Activated CD4-positive, alpha-beta T cell treated with anti-CD3 and anti-CD28 coated beads for 48 hours (primary cell): ENCODE results near the gene PLB1.

ENCODE experiments used
- DNase-seq: peaks from one replicate; pipeline ENCODE4 v3.0.0-alpha.2; 2020

PLB1 gene

DNA sequence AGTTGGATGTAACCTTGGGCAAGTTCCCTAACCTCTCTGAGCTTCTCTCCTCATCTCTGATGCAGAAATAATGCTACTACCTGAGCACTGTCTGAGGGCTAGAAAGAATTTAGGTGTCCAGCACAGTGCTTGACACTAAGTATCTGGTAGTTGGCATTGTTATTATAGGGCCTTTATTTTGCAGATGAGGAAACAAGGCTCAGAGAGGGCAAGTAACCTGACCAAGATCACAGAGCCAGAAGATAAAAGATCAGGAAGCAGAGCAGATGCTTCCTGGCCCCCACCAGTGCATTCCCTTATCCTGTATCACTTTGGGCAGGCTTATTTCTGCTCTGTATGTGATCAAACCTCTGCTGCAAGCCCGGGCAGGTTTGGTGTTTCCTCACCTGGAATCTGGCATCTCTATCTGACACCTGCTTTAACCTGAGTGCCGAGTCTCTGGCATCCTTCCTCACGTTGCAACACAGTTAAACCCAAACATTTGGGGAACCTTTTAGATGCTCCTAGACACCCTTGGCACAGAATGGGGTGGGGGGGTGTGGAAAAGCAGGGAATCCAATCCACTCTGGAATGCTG, 69.9 kb downstream of the PLB1 start:
- no peak for DNase-seq

- DNase-seq, result peak; percentile 94
Measured at GRCh38 chr2:28566521-28567041, 70.7 kb downstream of the PLB1 start.

GRCh38 chr2:28567061-28567471, 71.2 kb downstream of the PLB1 start:
- DNase-seq, result peak; percentile 58

GRCh38 chr2:28568036-28568435, 72.2 kb downstream of the PLB1 start:
- DNase-seq, result no peak

DNA sequence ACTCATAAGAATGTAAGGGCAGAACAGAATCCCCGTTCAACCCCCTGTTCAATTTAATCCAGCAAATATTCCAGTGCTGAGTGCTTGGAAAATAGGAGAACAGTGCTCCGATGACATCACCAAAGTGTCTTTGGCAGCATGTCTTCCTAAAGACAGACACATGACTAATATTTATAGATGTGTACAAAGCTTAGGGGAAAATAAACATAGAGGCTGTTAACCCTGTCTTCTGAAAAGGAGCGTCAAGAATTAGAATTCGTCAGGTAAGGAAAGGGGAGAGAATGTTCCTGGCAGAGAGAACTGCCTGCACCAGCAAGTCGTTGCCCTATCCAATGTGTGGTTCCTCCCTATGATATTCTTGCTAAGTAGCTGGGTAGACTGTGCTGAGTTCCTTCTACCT, 72.7 kb downstream of the PLB1 start:
- DNase-seq, result no peak

- no peak for DNase-seq
Measured at GRCh38 chr2:28570431-28570830, 74.6 kb downstream of the PLB1 start.

GRCh38 chr2:28576714-28577113, 80.9 kb downstream of the PLB1 start:
- no peak for DNase-seq

GRCh38 chr2:28577791-28578680, 82.2 kb downstream of the PLB1 start:
- DNase-seq, result no peak

GRCh38 chr2:28578774-28579173, 82.9 kb downstream of the PLB1 start:
- no peak for DNase-seq

DNA sequence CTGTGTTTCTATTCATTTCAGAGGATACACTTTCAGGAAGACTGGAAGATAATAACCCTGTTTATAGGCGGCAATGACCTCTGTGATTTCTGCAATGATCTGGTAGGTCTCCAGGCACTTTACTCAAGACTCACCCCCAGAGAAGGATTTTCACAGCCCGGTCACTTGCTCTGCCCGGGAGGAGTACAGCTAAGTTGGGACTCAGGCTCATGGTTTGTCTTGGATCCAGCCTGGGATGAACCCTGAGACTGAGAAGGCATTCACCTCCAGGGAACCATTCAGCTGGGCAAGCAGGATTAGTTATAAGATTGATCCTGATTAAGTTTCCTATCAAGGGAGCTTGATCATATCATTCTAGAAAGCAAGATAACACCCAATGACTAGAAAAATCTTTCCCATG, 83.7 kb downstream of the PLB1 start:
- DNase-seq, result no peak

DNA sequence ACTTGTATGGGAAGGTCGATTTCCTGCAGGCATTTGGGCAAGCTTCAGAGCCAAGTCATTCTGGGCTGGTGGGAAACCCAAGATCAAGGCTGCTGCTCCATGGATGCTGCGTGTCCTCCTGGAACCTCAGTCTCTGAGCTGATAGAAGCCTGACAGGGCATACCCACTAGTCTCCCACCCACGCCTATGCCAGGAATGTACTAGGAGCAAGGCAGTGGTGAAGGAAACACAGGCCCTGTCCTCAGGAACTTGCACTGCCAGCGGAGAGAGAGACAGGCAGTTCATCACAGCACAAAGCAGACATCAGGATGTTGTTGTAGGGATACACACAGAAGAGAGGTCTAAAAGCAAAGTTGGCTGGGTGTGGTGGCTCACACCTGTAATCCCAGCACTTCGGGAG, 84.2 kb downstream of the PLB1 start:
- DNase-seq, result no peak

DNA sequence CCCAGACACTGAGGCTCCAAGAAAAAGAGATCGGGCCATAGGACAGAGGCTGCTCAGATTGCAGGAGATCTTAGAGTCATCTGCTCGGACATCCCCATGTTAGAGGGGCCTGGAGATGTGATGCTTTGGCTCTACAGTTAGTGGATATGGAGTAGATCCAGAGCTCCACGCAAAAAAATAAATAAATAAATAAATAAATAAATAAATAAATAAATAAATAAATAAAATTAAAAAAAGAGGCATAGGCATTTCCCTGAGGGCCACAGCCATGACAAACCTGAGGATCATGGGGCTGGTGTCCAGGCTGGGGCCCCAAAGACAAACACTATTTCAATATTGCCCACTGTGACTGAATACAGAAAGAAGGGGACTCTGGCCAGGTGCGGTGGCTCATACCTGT, 85.5 kb downstream of the PLB1 start:
- DNase-seq, result no peak

GRCh38 chr2:28582152-28582551, 86.3 kb downstream of the PLB1 start:
- DNase-seq, result no peak

GRCh38 chr2:28582595-28582994, 86.7 kb downstream of the PLB1 start:
- no peak for DNase-seq

DNA sequence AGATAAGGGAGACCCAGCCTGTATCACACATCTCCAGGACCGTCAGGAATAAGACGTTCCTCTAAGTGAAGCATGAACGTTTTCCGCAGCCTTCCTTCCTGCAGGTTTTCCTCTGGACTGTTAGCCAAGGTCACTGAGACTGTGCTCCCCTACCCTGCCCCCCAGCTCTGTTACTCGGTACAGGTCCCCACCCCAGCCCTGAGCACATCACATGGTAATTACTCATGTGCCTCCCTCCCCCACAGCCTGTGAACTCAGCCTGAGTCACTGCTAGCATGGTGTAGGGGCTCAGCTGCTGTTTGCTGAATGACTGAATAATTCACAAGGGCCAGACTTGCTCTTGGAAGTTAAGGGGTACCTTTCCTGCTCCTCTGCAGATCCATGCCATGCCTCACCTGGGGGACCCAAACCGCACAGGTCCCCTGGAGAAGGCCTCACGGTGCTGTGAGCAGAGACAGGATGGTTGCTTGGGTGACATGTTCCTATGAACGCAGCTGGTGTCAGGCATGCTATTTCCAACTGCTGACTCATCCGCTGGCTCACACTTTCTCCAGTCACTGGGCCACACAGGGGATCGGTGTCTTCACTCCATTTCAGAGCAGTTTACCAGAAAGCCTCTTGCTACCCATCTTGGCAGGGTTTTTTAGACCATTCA, 88.2 kb downstream of the PLB1 start:
- DNase-seq, result peak; percentile 87

DNA sequence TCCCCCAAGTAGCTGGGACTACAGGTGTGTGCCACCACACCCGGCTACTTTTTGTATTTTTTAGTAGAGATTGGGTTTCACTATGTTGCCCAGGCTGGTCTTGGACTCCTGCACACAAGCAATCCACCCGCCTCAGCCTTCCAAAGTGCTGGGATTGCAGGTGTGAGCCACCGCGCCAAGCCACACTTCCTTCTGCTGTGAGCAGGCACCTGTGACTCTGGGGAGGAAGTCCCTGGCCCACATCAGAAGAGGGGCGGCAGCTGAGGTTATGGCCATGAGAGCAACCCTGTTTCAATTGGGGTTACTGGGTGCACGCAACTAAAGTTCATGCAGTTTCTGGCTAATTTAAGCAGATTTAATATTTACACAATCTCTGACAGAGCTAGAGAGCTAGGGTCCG, 91.0 kb downstream of the PLB1 start:
- DNase-seq, result peak; percentile 51

DNA sequence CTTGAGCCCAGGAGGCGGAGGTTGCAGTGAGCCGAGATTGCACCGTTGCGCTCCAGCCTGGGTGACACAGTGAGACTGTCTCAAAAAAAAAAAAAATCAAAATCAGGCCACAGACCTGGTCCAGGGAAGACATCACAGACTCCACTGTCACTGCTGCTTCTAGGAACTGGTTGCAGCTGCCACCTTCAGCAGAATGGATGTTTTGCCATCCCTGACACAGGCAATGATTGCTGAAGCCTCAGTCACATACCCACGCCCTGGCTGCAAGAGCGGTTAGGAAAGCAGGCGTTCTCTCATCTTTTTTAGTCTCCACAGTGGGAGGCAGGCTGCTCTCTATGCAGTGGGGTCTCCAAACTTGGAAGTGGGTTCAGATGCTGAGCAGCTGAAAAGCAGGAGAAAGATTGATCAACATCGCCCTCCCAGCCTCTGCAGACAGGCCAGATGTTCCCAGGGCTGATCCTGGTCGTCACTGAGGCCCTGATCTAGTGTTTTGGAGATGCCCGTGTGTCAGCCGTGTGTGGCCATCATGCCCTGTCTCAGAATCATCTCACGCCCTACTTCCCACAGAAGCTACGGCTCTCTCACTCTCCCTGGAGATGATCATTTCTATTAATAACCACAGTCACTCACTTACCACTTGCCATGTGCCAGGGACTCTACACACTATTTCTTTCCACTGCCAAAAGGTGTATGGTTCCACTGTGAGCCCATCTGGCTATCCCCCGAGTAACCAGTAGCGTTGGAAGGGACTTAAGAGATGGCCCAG, 91.8 kb downstream of the PLB1 start:
- no peak for DNase-seq

- peak; percentile 33 for DNase-seq
Measured at GRCh38 chr2:28588292-28588670, 92.4 kb downstream of the PLB1 start.

DNA sequence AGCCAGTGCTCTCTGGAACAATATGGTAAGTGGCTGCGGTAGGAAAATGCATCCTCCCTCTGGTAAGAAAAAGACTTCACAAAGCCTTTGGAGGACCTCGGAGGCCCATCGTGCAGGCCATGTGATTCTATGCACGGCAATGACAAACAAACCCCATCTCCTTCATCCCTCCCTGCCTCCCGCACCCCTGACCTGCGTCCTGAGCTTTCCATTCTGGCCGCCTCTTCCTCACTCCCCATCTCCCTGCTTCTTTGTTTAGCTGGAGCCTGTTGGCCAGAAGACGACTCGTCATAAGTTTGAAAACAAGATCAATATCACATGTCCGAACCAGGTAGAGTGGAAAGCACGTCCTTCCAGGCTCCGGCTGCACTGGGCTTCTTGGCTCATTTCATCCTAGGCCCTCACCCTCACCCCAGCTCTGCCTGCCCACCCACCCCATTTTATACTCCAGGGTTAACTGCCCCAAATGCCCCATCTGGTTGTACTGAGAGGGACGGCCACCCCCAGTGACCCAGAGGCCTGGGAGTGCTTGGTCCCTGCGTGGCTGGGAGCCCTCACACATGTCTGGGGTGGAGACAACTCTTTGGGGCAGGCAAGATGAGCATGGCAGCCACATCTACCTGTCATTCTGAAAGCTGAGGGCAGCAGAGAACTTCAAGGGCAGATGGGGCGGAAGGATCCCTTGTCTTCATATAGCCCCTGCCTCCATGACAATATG, 94.0 kb downstream of the PLB1 start:
- no peak for DNase-seq

- DNase-seq, result no peak
Measured at GRCh38 chr2:28590496-28591301, 94.8 kb downstream of the PLB1 start.

- no peak for DNase-seq
Measured at GRCh38 chr2:28591711-28592335, 96.0 kb downstream of the PLB1 start.
